Stimulated activated naive B cell treated with anti-CD40 and anti-IgM and Interleukin-4, amounts not matched to agents 10 μg/mL and 1 μg/mL and 100 μg/mL, for 72 hours (primary cell): ENCODE data around the gene MDM2.
A peak's percentile ranks its signal among the peaks of the same experiment; 100 is the strongest.

Source experiments
- ATAC-seq, 2 donors: fragments of 150-1000 bp; cut with Tn5 transposase; replicated peaks; 2 replicates each; pipeline ENCODE4 v1.10.0; 2021; ENCODE audit warnings: moderate library complexity in 1 of 2
- DNase-seq: peaks from one replicate; pipeline ENCODE4 v3.0.0; 2021
- H3K27ac Mint-ChIP-seq: one replicate; pipeline ENCODE4 v1.8.0; 2022; ENCODE audit warnings: mild to moderate bottlenecking, mixed read lengths
- H3K27me3 Mint-ChIP-seq, 2 donors: one replicate each; pipeline ENCODE4 v1.8.0; 2022; ENCODE audit warnings: mixed read lengths in 2 of 2
- H3K36me3 Mint-ChIP-seq, 2 donors: one replicate each; pipeline ENCODE4 v1.8.0; 2022; ENCODE audit warnings: mixed read lengths in 2 of 2, mild to moderate bottlenecking in 1 of 2
- H3K4me1 Mint-ChIP-seq, 2 donors: one replicate each; pipeline ENCODE4 v1.8.0; 2022; ENCODE audit warnings: mixed read lengths in 2 of 2, mild to moderate bottlenecking in 1 of 2
- H3K4me3 Mint-ChIP-seq, 2 donors: one replicate each; pipeline ENCODE4 v1.8.0; 2022; ENCODE audit warnings: mild to moderate bottlenecking in 2 of 2, mixed read lengths in 2 of 2, moderate library complexity in 1 of 2
- H3K9me3 Mint-ChIP-seq, 2 donors: one replicate each; pipeline ENCODE4 v1.8.0; 2022; ENCODE audit warnings: mixed read lengths in 2 of 2, mild to moderate bottlenecking in 1 of 2

MDM2 gene

DNA sequence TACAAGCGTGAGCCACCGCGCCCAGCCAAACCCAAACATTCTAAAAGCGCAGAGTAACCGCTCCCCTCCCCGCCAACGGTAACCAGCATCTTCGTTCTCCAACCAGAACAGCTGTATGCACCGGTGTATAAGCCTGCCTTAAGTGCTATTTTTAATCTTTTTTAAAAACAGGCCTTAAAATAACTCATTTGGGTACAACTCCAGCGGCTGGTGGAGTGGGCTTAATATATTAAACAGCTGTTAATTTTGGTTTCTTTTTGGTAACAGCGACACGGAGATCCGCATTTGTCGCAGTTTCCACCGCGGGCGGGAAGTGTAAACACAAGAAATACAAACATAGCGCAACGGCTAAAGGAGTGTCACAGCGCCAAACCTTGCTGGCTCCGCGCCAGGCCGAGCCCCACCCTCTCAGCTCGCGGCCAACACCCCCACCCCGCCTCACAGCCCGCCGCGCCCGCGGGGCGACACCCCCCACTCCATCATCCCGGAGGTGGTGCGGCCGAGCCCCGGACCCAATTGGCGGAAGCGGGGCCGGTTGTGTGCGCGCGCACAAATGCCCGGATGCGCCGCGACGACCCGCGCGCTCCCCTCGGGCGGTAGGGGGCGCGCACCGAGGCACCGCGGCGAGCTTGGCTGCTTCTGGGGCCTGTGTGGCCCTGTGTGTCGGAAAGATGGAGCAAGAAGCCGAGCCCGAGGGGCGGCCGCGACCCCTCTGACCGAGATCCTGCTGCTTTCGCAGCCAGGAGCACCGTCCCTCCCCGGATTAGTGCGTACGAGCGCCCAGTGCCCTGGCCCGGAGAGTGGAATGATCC is at the start of gene MDM2:
MDM2 (plus strand) TSS at position 602 of the 812 bp plus-strand sequence. CDS start 301 bp downstream, outside the sequence.
- H3K27ac Mint-ChIP-seq = peak within 1 kb of the TSS; percentile 99
- H3K4me3 Mint-ChIP-seq = peak within 1 kb of the TSS; percentile 89 to 98
- H3K36me3 Mint-ChIP-seq = peaks cover 20 to 26% of the 10 kb centered on the region in 2 donors
- no peaks in the 10 kb centered on the region for H3K9me3 Mint-ChIP-seq
- DNase-seq = peak; percentile 94
- ATAC-seq = peak; percentile 83 to 87
- peaks cover 4 to 25% of the 10 kb centered on the region in 2 donors for H3K4me1 Mint-ChIP-seq
- no peaks in the 10 kb centered on the region for H3K27me3 Mint-ChIP-seq

DNA sequence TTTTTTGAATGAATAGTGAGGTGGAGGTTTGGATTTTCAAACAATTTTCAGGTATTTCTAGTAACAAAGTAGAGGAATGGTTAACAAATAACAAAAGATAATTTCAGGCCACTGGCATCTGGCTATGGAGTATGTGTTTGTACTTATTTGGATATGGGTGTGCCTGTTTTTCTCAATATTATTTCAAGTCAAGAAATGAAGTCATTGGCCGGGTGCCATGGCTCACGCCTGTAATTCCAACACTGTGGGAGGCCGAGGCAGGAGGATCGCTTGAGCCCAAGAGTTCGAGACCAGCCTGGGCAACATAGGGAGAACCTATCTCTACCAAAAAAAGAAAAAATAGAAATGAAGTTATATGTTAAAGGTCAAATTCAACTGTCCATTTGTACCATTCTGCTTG is 48.1 kb upstream of the MDM2 start:
- DNase-seq (no peak), ATAC-seq (no peak)
- H3K36me3 Mint-ChIP-seq = peaks cover 37 to 39% of the 10 kb centered on the region in 2 donors
- H3K9me3 Mint-ChIP-seq = no peaks in the 10 kb centered on the region
- no peaks in the 10 kb centered on the region for H3K27me3 Mint-ChIP-seq
- no peak overlapping the region for H3K27ac Mint-ChIP-seq
- no peak overlapping the region for H3K4me3 Mint-ChIP-seq
- H3K4me1 Mint-ChIP-seq = no peaks in the 10 kb centered on the region

- ATAC-seq = no peak
- no peak overlapping the region for H3K4me3 Mint-ChIP-seq
- H3K27ac Mint-ChIP-seq = no peak overlapping the region
- H3K9me3 Mint-ChIP-seq = no peaks in the 10 kb centered on the region
- DNase-seq = no peak
- H3K4me1 Mint-ChIP-seq = no peaks in the 10 kb centered on the region
- H3K36me3 Mint-ChIP-seq = peaks cover 31 to 33% of the 10 kb centered on the region in 2 donors
- H3K27me3 Mint-ChIP-seq = no peaks in the 10 kb centered on the region
Measured at GRCh38 chr12:68760806-68761441, 47.1 kb upstream of the MDM2 start.

DNA sequence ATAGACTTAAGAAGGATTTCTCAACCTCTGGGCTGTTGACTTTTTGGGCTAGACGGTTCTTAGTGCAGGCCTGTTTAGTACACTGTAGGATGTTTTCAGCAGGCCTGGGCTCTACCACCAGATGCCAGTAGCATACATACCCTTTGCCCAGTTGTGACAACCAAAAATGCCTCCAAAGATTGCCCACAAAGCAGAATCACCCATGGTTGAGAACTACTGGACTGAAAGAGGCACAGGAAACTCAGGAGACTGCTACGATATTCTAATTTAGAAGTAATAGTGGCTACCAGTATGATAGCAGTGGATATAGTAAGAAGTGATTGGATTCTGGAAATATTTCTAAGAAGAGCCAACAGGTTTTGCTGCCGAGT is 46.5 kb upstream of the MDM2 start:
- Mint-ChIP-seq H3K4me1 (no peaks in the 10 kb centered on the region), H3K36me3 (peaks cover 29 to 31% of the 10 kb centered on the region in 2 donors), H3K9me3 (no peaks in the 10 kb centered on the region), H3K4me3 (no peak overlapping the region), H3K27me3 (no peaks in the 10 kb centered on the region), H3K27ac (peak overlapping the region; percentile 53)
- DNase-seq = no peak
- no peak for ATAC-seq

- DNase-seq (no peak), ATAC-seq (no peak)
- Mint-ChIP-seq H3K9me3 (no peaks in the 10 kb centered on the region), H3K4me1 (no peaks in the 10 kb centered on the region), H3K27ac (peak overlapping the region; percentile 53), H3K4me3 (no peak overlapping the region), H3K27me3 (no peaks in the 10 kb centered on the region), H3K36me3 (peaks cover 27 to 29% of the 10 kb centered on the region in 2 donors)
Measured at GRCh38 chr12:68761901-68762630, 45.9 kb upstream of the MDM2 start.

DNA sequence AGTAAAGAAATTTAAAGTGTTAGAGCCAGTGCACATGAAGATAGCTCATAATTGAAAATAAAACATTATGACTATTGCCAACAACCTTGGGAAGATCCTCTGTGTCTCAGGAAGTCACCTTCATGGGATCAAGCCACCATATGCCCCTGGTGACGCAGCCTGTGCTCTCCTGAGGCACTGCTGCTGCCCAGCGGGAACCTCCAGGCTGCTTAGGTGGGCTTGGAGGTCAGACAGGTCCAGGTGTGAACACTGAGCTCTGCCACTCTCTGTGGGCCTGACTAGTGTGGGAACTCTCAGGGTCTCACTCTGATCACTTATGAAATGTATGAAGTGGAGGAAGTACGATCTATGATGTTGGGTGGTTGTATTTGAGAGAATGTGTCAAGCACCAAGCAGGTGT is 45.3 kb upstream of the MDM2 start:
- Mint-ChIP-seq H3K4me1 (no peaks in the 10 kb centered on the region), H3K27ac (no peak overlapping the region), H3K9me3 (no peaks in the 10 kb centered on the region), H3K27me3 (no peaks in the 10 kb centered on the region), H3K4me3 (no peak overlapping the region), H3K36me3 (peaks cover 27 to 32% of the 10 kb centered on the region in 2 donors)
- no peak for DNase-seq
- no peak for ATAC-seq

DNA sequence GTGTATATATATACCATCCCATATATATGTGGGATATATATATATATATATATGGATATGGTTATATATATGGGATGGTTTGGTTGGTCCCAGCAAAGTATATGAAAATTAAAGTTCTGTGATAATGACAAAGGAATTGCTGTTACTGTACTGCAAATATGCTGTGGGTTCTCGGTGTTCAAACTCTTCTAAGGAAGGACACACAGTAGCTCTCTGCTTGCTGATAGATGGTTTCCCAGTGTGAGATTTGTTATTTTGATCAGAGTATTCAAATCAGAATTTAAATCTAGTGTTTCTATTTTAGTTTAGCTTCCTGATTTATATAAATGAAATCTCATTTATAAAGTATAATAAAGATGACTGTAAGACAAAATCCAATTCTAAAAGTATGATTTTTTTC is 42.3 kb upstream of the MDM2 start:
- no peak overlapping the region for H3K27ac Mint-ChIP-seq

DNA sequence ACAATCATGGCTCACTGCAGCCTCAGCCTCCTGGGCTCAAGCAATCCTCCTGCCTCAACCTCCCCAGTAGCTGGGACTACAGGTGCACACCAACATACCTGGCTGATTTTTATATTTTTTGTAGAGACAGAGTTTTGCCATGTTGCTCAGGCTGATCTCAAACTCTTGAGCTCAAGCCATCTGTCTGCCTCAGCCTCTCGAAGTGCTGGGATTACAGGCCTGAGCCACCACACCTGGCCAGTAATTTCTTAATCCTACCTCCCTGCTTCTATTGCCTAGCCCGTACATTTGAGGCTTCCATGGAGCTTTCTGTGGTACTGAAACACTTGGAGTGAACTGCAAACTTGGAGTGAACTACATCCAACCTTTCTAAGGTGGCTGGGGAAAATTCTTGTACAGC is 41.3 kb upstream of the MDM2 start:
- Mint-ChIP-seq H3K27me3 (no peaks in the 10 kb centered on the region), H3K36me3 (peaks cover 13 to 19% of the 10 kb centered on the region in 2 donors), H3K4me3 (no peak overlapping the region), H3K9me3 (no peaks in the 10 kb centered on the region), H3K4me1 (peaks cover 10 to 15% of the 10 kb centered on the region in 2 donors), H3K27ac (no peak overlapping the region)
- ATAC-seq (no peak), DNase-seq (no peak)

More for the DNA sequence above, 42.3 kb upstream of the MDM2 start:
- Mint-ChIP-seq H3K9me3 (no peaks in the 10 kb centered on the region), H3K4me3 (no peak overlapping the region), H3K27me3 (no peaks in the 10 kb centered on the region), H3K4me1 (peaks cover 8% of the 10 kb centered on the region in 2 donors), H3K36me3 (peaks cover 19 to 25% of the 10 kb centered on the region in 2 donors)
- ATAC-seq (no peak), DNase-seq (no peak)

DNA sequence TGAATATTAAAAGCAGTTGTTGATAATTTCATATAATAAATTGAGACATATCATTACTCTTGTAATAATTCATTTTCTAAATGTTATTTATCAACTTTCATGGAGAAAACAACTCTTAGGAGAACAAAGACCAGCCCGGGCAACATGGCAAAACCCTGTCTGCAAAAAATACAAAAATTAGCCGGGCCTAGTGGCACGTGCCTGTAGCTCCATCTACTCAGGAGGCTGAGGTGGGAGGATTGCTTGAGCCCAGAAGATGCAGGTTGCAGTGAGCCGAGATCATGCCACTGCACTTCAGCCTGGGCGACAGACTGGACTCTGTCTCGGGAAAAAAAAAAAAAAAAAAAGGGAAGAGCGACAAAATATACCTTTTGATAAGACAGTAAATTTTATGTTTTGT is 40.8 kb upstream of the MDM2 start:
- H3K4me1 Mint-ChIP-seq = peaks cover 10 to 15% of the 10 kb centered on the region in 2 donors
- no peak for ATAC-seq
- no peaks in the 10 kb centered on the region for H3K27me3 Mint-ChIP-seq
- H3K36me3 Mint-ChIP-seq = peaks cover 8 to 14% of the 10 kb centered on the region in 2 donors
- no peak overlapping the region for H3K4me3 Mint-ChIP-seq
- no peak for DNase-seq
- H3K27ac Mint-ChIP-seq = no peak overlapping the region
- H3K9me3 Mint-ChIP-seq = no peaks in the 10 kb centered on the region

GRCh38 chr12:68768431-68768939 is 39.5 kb upstream of the MDM2 start:
- no peaks in the 10 kb centered on the region for H3K27me3 Mint-ChIP-seq
- no peak for ATAC-seq
- peaks cover 18 to 27% of the 10 kb centered on the region in 2 donors for H3K4me1 Mint-ChIP-seq
- H3K4me3 Mint-ChIP-seq = no peak overlapping the region
- no peaks in the 10 kb centered on the region for H3K9me3 Mint-ChIP-seq
- H3K36me3 Mint-ChIP-seq = peaks cover 8 to 13% of the 10 kb centered on the region in 2 donors
- no peak for DNase-seq
- no peak overlapping the region for H3K27ac Mint-ChIP-seq

DNA sequence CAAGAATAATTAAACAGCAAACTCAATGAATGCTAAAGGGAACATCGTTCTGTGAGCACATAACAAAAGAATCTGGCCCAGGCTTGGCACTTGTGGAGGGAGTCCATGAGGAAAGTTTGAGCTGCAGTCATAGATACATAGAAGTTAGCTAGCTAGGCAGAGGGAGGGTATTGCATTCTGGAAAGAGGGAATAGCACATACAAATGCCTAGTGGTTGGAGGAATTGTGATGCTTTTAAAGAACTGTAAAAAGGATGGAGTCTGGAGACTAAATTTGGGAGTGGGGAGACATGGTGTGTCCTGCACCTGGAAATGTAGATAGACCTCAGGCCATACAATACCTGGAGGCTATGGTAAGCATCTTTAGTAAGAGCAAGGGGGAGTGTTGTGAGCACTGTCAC is 38.0 kb upstream of the MDM2 start:
- ATAC-seq (no peak), DNase-seq (no peak)
- Mint-ChIP-seq H3K4me1 (peaks cover 20 to 38% of the 10 kb centered on the region in 2 donors), H3K27ac (no peak overlapping the region), H3K9me3 (no peaks in the 10 kb centered on the region), H3K4me3 (no peak overlapping the region), H3K36me3 (peaks cover 6 to 8% of the 10 kb centered on the region in 2 donors), H3K27me3 (no peaks in the 10 kb centered on the region)

DNA sequence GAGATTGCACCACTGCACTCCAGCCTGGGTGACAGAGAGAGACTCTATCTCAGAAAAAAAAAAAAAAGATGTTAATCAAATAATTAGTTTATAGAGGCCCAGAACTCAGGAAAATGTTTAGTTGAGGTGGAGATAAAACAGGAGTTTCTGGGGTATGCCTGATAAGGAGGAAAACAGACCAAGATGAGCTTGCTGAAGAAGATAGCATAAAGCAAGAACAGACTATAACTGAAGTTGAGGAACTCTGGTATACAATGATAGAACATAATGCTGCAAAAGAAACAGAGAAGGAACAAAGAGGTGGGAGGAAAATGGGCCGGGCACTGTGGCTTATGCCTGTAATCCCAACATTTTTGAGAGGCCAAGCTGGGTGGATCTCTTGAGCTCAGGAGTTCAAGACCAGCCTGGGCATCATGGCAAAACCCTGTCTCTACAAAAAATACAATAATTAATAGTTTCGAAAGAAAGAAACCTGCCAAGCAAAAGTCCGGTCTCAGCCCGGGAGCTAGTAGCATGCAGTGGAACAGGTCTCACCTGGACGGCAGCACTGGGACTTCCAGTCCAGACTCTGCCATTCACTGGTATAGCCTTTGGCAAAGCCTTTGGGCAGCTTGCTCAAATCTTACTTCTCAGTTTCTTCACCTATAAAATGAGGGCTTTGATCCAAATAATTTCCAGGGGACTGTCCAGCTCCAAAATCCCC is 36.6 kb upstream of the MDM2 start:
- Mint-ChIP-seq H3K9me3 (no peaks in the 10 kb centered on the region), H3K27me3 (no peaks in the 10 kb centered on the region), H3K27ac (no peak overlapping the region), H3K4me3 (no peak overlapping the region), H3K4me1 (peaks cover 20 to 38% of the 10 kb centered on the region in 2 donors), H3K36me3 (peaks cover 6 to 8% of the 10 kb centered on the region in 2 donors)
- DNase-seq (no peak), ATAC-seq (no peak)

DNA sequence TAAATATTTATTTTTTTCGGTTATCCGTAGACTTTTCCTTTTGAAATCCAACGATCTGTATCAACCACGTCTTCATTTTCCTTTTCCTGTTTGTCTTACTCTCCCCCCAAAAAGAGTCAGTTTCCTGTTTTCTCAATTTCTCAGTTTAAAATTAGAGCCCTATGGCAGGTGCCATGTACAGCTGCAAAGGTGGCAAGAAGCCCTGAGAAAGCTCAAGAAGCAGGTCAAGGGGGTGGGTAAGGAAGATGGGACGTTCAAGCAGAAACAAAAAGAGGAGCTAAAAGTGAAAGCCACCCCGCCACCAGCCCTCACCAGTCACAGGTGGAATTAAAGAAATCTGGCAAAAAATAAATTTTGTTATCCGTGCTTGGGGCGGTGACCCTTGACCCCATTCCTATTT is 35.3 kb upstream of the MDM2 start:
- Mint-ChIP-seq H3K9me3 (no peaks in the 10 kb centered on the region), H3K27me3 (no peaks in the 10 kb centered on the region), H3K4me1 (peaks cover 20 to 38% of the 10 kb centered on the region in 2 donors), H3K4me3 (peak overlapping the region; percentile 45 to 68), H3K36me3 (peaks cover 6% of the 10 kb centered on the region in 2 donors), H3K27ac (peak overlapping the region; percentile 73)
- DNase-seq = no peak
- ATAC-seq = peak; percentile 45 to 53

DNA sequence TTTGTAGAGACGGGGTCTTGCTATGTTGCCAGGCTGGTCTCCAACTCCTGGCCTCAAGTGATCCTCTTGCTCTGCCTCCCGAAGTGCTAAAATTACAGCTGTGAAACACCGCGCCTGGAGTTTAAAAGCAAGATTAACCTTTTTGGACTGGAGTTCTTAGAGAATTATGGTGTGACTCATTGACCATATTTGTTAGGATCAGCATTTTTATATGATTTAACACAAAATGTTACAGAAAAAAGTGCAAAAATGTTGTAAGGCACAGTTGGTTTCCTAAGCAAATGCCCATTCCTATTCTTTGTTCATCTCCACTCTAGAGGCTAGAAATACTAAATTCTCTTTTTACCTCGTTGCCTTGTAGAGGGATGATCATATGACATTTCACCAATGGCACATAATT is 34.4 kb upstream of the MDM2 start:
- H3K9me3 Mint-ChIP-seq = no peaks in the 10 kb centered on the region
- no peak overlapping the region for H3K27ac Mint-ChIP-seq
- H3K36me3 Mint-ChIP-seq = peaks cover 6 to 7% of the 10 kb centered on the region in 2 donors
- peaks cover 20 to 38% of the 10 kb centered on the region in 2 donors for H3K4me1 Mint-ChIP-seq
- DNase-seq = no peak
- ATAC-seq = no peak
- no peak overlapping the region for H3K4me3 Mint-ChIP-seq
- no peaks in the 10 kb centered on the region for H3K27me3 Mint-ChIP-seq
